ENCODE measurements around the gene POM121L2.
"Not testable (repeated sequence)": the region's sequence is repeated elsewhere in the genome, so short reads cannot be mapped to it uniquely, and the experiment has no call there.

Gene POM121L2

DNA sequence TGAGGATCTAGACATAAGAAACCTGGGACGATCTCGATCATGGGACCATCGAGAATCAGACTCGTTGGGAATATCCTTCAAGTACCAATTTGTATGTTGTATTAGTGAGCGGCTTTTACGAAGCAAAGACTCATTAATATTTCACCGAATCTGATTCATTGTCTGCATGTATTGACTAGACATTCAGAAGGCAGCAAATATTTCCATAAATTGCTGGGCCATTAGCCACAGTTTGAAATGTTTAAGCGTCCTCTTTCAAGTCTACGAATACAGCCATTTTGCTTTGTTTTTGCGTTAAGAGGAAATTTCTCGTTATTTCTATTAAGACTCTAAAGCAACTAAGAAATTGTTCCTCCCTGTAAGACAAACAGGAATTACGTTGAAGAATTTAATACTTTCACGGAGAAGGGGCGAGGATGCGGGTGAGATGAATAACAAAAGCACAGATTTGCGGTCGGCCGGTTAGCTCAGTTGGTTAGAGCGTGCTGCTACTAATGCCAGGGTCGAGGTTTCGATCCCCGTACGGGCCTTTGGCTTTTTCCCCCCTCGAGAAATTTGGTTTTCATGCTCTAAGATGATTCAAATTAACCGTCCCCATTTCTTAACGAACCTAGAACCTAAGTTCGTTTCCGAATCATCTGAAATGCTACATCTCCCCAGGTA is 18.5 kb downstream of the POM121L2 start:
- peak; percentile 58 for FAIRE-seq

DNA sequence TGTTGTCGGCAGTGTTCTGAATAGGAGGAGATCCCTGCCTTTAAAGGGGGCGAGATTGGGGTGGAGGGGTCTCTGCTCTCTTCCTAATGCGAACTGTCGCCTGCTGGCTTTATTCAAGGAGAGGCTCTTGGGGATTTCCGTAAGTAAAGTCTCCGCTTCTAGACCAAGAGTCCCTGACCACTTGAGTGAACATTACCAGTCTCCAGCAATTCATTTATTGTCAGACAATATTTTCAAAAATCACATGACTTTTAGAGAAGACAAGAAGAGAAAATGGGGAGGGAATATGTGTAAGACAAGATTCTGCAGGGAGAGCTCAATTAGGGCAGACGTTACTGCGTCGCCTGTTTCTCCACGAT is 21.2 kb downstream of the POM121L2 start:
- no peak for FAIRE-seq

DNA sequence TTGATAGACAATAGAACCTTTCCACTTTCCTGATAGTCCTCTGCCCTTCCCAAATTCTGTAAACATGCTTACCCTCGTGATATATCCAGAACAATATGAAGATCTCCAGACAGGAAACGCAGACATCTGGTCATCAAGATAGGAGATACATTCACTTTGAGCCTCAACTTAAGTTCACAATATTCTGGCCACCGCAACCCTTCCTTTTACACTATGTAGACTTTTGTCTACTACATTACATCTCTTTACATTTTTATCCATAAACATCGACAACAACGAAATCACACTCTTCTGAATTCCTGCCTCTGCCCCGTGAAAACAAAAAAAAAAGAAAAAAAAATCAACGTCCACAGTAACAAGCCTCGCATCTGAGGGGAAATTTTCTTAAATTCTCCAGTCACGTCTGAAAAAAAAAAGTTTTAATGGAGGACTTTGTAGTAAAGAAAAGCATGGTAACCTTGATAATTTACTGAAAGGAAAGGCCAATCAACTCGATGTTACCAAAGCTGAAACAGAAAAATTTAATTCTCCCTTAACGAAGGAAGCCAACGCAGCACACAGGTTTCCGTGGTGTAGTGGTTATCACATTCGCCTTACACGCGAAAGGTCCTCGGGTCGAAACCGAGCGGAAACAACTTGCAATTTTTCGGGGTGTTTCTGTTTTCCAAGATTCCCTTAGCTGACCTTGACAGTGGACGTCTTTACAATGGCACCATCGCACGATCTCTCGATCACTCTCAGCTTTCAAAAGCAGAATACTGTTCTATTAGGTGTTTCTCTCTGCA is 21.8 kb downstream of the POM121L2 start:
- peak; percentile 92 for FAIRE-seq

DNA sequence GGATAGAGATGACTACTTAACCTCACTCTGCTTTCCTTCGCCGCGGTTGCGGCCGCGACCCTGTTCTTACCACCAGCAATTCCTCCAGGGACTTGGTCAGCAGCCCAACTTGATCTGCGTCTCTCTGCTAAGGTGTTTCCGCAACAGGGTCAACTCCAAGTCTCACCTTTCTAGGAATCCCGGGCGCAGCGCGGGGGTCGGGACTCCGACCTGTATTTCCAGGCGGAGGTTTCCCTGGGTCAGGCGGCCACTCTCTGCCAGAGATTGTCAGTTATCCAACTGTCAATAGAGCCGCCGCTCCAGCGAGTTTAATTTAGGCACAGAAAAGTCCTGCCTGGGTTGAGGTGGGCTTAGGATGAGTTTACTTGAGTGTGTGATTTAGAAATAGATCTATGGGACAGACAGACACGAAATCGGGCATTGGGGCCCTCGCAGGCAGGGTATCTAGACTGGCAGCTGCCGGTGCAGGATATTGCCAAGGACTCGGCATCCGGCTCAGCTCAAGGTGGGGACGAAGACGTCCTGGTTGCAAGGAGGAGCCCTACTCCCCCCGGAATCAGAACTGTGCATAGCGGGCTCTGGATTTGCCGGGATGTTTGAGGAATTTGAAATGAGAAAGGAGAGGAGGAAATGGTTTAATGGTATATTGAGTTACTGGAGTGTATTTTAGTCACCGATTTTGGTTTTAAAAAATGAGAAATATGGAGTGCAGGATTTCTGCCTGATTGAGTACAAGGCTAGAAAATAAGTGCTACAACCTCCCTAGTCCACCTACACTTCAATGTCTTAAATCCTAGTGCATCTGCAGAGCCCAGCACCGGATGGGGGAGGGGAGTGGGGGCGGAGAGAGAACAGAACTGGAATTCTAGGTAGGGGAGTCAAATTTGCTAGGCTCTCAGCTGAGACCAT is 23.7 kb downstream of the POM121L2 start:
- FAIRE-seq, result peak; percentile 31

DNA sequence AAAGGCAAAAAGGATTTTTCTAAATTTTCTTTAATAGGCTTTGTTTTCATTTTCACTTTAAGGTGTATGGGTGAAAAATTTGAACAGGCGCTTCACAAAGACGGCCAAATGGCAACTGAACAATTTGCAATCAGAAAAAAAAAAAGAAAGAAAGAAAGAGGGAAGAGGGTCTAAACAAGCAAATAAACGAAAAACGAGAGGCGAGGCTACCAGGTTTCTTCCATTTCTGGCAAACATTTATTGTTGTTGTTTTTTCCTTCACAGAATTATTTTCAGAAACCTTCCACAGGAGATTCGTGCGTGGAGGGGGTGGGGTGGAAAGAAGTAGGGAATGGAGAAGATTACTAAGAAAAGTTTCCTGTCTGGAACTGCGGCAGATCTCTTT is 24.3 kb downstream of the POM121L2 start:
- no peak for FAIRE-seq

DNA sequence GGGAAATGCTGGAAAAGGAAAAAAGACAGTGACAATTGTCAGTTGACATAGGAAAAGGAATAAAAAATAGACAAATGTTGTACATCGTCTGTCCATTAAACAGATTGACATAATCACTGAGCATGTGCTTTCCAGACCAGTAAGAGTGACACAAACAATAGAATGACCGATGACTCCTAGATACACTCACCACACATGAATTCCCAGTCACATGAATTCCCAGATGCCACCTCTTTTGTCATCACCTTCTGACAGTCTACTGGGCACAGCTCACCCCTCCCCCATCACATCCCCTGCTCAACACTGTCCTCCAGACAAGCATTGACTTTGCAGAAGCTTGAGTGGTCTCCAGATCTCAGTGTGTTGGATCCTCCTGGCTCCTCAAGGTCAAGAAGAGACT is 25.9 kb downstream of the POM121L2 start:
- no peak for FAIRE-seq

DNA sequence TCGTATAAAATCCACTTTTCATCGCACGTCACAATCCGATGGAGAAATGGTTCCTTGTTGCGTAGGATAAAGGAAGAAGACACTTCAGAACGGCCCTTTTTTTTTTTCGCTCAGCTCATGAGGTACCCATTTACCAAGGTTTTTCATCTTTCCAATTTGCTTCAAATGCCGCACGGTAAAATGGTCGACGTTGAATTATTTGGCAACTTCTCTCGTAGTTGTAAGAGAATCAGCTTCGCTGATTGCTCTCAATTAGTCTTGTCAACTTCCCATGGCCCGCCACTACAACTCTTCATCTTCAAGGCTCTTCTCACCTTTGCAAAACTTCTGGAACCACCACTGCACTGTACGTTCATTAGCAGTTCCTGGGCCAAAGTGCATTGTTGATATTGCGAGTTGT is 28.8 kb downstream of the POM121L2 start:
- no peak for FAIRE-seq

DNA sequence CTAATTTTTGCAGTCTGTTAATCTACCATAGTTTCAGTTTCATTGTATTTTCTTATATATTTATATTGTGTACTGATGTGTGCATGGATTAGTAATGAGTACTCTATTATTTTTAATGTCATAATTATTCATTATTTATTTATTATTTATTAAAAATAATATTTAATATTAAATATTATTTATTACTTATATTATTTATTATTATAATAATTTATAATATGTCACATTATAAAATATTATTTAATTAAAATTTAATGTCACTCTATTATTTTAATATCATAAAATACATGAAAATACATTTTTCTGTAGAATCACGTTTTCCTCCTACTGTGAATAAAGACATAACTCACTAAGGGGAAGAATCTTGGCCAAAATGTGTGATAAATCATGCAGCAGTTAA is 30.5 kb downstream of the POM121L2 start:
- peak; percentile 98 for FAIRE-seq

DNA sequence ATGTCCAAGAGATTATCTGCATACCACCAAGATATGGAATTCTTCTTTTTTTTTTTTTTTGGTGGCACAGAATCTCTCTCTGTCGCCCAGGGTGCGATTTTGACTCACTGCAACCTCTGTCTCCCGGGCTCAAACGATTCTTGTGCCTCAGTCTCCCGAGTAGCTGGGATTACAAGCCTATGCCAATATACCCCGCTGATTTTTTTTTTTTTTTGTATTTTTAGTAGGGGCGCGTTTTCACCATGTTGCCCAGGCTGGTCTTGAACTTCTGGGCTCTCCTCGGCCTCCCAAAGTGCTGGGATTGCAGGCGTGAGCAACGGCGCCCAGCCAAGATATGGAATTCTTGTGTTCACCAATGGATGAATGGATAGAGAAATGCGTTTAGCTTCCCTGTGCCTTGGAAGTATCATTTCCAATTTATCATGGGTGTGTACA is 31.0 kb downstream of the POM121L2 start:
- no peak for FAIRE-seq

DNA sequence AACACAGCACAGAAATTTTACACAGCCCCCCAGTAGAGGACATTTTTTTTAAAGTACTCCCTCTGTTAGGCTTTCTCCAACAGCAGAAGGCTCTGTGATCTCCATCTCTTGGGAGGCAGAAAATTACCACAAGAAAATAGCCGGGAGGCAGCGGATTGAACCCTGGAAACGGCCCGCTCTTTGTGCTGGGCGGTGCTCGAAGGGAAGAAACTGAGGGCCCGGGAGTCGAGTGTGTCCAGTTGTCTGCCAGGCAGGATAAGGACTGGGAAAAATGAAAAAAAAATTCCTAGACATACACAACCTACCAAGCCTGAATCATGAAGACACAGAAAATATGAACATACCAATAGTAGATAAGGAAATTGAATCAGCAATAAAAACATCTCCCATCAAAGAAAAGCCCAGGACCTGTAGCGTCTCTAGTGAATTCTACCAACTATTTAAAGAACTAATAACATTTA is 31.5 kb downstream of the POM121L2 start:
- FAIRE-seq, result peak; percentile 95

DNA sequence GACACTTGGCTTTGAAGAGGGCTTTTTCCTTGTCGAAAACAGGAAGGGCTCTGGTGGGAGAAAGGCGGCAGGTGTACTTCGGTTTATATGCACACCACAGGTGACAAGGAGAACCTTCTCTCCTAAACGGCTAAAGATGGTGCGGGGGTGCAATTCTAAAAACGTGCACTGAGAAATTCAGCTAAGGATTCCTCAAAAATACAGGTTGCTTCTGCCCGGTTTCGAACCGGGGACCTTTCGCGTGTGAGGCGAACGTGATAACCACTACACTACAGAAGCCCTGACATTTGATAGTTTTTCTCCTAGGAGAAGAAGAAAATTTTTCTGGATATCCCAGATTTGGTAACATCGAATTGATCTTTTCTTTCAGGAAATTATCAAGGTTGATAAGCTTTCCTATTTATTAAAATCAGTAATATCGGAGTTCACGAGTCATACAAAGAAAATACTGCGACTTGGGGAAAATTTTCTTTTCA is 32.0 kb downstream of the POM121L2 start:
- FAIRE-seq, result no peak

DNA sequence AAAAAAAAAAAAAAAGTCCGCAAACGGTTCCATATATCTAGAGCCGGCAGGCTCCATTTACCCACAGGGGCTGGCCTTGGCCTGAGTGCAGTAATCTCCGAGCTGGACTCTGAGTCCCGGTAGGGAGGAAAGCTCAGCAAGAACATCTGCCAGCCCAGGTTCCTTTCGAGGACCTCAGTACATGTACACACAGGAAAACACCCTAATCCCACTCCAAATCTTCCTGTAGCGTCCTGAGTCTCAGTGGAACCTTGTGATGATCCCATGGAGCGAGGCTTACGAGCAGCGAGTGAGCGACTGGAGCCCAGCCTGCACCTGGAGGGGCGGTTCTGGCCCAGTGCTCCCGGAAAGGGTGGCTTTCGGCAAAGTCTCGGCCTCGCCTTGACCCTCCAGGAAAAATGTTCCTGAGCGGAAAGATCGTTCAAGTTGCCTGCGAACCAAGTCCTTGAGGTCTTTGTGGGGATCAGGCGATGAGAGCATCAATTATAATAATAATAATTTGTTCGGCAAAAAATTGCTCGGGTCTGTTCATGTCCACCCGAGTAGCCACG is 32.5 kb downstream of the POM121L2 start:
- FAIRE-seq, result no peak

DNA sequence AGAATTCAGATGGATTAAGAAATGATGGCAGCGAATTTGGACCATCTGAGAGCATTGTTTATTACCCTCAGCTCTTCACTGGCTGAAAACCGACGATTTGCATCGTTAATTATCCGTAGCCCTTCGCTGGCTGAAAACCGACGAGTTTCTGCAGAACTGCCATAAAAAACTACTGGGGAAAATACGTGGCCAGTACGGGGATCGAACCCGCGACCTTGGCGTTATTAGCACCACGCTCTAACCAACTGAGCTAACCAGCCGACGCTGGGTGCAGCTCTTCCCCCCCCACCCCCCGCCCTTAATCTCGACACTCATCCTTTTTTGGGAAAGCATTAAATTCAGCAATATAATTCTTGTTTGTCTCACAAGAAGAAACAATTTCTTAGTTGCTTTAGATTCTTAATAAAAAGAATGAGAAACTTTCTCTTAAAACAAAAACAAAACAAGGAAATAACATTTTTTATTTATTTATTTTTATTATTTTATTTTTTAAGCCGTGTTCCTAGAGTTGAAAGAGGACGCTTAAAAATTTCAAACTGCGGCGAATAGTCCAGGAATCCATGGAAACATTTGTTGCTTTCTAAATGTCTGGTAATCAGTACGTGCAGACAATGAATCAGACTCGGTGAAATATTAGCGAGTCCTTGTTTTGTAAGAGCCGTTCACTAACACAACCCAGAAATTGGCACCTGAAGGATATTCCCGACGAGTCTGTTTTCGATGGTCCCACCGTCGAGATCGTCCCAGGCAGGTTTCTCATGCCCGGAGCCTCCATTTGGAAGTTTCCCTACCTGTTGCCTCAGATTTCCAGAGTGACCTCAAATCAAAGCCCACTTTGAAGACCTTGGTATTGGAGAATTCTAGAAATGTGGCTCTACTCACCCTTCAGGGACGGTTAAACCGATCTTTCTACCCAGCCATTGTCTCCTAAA is 36.8 kb downstream of the POM121L2 start:
- FAIRE-seq, result peak; percentile 84

DNA sequence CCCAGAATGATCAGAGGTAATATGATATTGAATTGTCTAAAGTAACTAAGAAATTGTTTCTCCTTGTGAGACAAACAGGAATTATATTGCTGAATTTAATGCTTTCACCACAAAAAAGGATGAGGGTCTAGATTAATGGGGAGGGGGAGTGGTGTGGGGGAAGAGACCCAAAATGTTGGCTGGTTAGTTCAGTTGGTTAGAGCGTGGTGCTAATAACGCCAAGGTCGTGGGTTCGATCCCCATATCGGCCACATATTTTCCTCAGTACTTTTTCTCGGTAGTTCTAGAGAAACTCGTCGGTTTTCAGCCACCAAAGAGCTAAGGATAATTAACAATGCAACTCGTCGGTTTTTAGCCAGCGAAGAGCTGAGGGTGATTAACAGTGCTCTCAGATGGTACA is 38.3 kb downstream of the POM121L2 start:
- no peak for FAIRE-seq

DNA sequence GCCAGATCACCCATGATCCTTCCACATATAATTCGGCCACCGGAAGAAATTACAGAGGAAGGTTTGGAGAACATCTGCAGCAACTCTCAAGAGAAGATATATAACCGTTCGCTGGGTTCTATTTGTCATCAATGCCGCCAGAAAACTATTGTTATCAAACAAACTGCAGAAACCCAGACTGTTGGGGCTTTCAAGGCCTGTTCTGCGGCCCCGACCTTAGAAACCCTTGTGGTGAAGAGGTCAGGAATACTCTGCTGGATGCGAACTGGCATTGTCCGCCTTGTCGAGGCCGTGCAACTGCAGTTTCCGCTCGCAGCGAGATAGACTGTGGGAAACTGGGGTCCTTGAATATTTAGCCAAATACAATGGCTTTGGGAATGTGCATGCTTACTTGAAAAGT is 43.3 kb downstream of the POM121L2 start:
- FAIRE-seq, result no peak

DNA sequence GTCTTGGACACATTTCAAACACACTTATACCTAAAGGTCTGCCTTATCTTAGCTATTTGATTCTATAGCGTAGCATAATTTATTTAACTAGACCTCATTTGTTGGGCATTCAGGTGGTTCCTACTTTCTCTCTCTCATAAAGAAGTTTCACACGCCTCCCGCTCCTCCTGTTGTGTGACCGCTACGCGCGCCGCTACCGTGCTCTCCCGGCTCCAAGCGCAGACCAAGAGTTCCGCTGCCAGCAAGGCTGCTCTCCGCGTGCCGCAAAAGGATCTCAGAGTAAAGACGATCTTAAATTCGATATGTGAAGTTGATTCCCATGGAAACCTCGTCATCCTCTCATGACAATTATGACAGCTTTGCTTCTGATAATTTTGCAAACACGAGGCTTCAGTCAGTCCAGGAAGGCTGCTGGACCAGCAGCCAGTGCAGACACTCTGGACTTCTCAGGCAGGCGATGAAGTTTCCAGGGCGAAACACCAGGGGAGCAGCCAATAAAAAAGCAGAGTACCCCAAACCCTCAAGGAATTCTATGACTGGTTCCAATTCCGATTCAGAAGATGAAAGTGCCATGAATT is 44.1 kb downstream of the POM121L2 start:
- no peak for FAIRE-seq

DNA sequence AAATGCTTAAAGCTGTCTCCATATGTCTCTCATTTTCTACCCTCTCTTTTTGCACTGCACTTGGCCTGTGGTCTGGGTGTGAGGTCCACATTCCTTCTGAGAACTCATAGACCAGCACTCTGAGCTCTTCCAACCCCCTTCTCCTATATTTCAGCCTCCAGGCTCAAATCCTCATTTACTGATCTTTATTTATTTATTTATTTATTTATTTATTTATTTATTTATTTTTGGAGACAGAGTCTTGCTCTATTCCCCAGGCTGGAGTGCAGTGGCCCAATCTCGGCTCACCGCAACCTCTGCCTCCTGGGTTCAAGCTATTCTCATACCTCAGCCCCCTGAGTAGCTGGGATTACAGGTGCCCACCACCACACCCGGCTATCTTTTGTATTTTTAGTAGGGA is 45.1 kb downstream of the POM121L2 start:
- FAIRE-seq, result not testable (repeated sequence)

DNA sequence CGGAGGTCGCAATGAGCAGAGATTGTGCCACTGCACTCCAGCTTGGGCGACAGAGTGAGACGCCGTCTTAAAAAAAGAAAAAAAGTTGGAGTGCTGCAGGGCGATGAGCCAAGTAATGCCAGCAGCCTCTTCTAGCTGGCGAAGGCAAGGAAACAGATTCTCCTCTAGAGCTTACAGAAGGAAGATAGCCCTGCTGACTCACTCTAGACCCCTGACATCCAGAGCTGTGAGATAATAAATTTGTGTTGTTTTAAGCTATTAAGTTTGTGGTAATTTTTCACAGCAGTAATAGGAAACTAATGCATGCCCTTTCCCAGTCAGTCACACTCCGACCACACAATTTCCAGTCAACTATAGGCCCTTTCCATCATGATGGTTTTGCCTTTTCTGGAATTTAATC is 48.2 kb downstream of the POM121L2 start:
- no peak for FAIRE-seq

DNA sequence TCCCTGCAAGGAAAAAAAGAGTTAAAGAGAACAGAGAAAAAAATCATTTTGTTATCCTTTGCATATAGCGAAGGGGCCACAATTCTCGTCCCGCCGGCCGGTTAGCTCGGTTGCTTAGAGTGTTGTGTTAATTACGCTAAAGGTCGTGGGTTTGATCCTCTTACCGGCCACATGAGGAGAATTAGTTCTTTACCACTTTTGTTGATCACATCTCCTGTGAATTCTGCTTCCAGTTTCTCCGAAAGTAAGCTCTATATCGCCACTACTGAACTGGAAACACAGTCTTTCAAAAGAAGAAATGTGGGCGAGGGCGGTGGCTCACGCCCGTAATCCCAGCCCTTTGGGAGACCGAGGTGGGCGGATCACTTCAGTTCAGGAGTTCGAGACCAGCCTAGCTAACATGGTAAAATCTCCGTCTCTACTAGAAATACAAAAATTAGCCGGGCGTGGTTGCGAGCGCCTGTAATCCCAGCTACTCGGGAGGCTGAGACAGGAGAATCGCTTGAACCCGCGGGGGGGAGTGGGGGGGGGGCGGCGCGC is 51.2 kb downstream of the POM121L2 start:
- no peak for FAIRE-seq

DNA sequence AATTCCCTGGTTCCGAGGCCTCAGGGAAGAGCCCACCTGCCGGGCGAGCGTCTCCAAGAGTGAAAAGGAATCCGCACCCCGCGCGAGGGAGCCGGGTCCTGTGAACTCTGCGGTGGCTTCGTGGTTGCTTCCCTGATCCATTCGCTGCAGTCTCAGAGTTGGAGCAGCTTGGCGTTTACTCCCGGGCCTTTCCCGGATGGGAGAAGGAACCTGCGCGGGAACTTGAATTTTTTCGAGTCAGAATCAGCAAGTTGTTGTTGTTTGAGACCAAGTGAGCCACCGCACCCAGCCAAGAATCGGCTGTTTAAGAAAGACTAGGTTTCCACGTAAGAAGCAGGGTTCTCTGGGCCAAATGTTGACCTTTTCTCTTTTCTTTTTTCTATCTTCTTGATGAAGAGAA is 51.7 kb downstream of the POM121L2 start:
- FAIRE-seq, result no peak

Measured in G401.6 (cell line).